ENCODE measurements around the gene PTPRN2.
"Not testable (repeated sequence)": the region's sequence is repeated elsewhere in the genome, so short reads cannot be mapped to it uniquely, and the experiment has no call there.

Gene PTPRN2

GRCh38 chr7:158508802-158509385 lies 78.7 kb downstream of the PTPRN2 start:
- DNase-seq, result no peak

GRCh38 chr7:158508321-158508720 lies 79.3 kb downstream of the PTPRN2 start:
- not testable (repeated sequence) for DNase-seq

DNA sequence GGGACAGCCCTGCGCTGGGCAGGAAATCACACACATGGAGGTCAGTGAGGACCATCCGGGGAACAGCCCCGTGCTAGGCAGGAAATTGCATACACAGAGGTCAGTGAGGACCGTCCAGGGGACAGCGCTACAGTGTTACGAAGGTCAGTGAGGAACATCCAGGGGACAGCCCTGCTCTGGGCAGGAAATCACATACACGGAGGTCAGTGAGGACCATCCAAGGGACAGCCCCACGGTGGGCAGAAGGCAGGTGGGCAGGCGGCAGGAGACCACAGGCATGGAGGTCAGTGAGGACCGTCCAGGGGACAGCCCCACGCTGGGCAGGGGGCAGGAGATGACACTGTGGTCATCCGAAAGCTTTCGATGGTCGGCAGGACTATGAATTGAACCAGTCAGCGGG lies 79.7 kb downstream of the PTPRN2 start:
- no peak for DNase-seq

DNA sequence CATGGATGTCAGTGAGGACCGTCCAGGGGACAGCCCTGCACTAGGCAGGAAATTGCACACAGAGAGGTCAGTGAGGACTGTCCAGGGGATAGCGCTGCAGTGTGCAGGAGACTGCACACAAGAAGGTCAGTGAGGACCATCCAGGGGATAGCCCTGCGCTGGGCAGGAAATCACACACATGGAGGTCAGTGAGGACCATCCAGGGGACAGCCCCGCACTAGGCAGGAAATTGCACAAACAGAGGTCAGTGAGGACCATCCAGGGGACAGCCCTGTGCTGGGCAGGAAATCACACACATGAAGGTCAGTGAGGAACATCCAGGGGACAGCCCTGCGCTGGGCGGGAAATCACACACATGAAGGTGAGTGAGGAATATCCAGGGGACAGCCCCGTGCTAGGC lies 80.4 kb downstream of the PTPRN2 start:
- DNase-seq, result not testable (repeated sequence)

DNA sequence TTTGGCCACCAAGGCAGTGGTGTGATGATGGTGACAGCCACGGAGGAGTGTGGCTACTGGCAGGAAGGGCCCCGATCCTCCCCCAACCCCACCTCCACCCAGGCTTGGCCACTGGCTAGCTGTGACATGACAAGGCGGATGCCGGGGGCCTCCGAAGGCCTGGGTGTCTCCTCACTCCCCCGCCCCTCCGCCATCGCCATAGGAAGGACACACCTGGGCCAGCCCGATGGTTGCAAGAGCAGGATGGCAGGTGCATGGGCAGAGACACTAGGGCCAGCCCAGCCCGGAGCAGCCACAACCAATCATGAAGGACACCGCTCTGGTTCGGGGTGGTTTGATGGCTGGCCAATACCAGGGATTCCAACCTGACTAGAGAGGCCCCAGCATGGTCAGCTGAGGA lies 81.0 kb downstream of the PTPRN2 start:
- no peak for DNase-seq

GRCh38 chr7:158505683-158506082 lies 81.9 kb downstream of the PTPRN2 start:
- DNase-seq, result no peak

DNA sequence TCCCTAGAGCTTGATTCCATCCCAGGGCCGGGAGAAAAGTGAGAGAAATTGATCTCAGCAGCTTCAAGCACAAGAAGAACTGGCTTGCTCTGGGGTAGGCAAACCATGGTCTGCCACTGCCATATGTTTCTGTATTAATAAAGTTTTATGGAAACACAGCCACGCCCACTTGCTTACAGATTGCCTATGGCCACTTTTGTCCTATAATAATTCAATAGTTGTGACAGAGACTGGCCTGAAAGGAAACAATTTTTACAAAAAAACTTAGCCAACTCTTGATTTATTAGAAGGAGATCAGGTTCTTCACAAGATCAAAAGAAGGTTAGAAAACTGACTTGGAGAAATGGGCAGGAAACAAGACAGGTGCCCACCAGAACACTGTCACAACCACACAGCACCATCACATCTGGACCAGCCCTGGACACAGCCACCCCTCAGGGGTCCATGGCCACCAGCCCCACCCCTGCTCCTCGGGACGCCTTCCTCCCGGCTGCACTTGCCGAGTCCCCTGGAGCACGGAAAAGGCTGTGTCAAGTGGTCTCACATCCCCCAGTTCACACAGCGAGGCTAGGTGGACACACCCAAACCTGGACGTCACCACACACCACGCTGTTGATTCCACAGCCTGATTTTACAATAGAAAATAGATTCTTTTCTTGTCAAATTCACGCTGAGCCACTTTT lies 85.4 kb downstream of the PTPRN2 start:
- DNase-seq, result no peak

GRCh38 chr7:158501393-158502067 lies 86.1 kb downstream of the PTPRN2 start:
- DNase-seq, result no peak

DNA sequence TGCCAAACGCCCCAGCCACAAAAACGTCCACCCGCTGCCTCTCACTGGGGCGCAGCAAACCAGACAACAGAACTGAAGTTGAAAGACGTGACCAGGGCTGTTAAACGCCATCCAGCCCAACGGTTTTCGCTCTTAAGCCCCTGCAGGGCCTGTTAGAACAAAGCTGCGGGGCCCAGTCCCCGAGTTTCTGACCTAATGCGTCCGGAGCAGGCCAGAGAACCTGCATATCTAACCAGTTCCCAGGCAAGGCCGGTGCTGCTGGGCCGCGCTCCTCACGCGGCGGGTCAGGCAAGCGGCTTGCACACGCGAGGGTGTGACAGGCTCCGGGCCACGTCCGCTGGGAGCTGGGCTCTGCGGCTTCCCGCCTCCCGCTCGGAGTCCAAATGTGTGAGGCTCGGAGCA lies 87.0 kb downstream of the PTPRN2 start:
- no peak for DNase-seq

- DNase-seq, result no peak
Observed at GRCh38 chr7:158499082-158499455, 88.6 kb downstream of the PTPRN2 start.

- no peak for DNase-seq
Observed at GRCh38 chr7:158498443-158499081, 89.1 kb downstream of the PTPRN2 start.

DNA sequence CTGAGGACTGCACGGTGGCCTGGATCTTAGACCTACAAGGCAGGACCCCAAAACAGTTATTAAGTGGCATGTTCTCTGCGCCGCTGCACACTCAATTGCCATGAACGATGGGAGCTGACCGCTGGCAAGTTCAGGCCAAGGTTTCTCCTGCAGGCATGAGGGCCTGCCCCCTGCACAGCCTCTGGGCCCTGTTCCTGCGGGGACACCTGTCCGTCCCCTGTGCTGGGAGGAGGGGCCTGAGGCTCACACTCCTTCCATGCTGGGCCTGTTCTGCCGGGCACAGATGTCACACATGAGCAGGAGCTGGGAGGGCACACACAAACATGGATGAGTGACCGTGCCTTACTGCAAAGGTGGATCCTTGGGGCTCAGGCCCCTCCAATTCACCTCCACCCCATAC lies 90.0 kb downstream of the PTPRN2 start:
- no peak for DNase-seq

- DNase-seq, result peak; percentile 32
Observed at GRCh38 chr7:158495786-158496185, 91.8 kb downstream of the PTPRN2 start.

DNA sequence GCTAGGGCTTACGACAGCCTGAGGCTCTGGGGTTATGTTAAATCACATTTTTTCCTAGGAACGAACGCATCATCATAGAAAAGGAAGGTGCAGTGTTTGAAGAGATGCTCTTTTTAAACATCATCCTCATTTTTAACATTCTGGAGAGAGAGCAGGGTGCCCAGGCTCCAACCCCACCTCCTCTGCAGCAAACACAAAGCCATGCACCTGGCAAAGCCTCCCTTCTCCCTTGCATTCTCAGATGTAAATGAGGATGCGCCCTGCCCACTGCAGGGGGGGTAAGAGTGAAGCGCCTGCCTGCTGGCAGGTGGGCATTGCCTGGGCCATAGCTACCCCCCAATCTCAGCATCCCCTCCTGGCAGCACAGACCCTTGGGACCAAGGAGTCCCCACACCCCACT lies 92.4 kb downstream of the PTPRN2 start:
- DNase-seq, result peak; percentile 32

- no peak for DNase-seq
Observed at GRCh38 chr7:158494643-158495042, 93.0 kb downstream of the PTPRN2 start.

DNA sequence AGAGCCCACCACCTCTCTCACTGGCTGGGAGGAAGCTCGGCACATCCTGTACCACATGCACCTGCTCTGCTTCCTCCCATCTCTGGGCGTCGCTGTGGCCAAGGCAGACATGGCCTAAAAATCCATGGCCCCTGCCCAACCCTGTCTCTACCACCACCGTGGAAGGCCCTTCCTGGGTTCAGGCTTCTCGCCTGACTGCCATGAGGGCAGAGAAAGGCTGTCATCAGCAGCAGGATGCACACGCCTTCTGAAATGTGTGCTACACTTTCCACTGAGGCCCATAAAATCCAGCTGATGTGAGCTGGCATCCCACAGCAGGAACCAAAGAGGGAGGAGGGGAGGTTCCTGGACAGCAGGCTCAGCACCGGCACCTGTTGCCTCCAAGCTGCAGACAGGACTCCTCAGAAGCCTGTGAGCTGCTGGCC lies 93.4 kb downstream of the PTPRN2 start:
- no peak for DNase-seq

- DNase-seq, result no peak
Observed at GRCh38 chr7:158492367-158492764, 95.3 kb downstream of the PTPRN2 start.

DNA sequence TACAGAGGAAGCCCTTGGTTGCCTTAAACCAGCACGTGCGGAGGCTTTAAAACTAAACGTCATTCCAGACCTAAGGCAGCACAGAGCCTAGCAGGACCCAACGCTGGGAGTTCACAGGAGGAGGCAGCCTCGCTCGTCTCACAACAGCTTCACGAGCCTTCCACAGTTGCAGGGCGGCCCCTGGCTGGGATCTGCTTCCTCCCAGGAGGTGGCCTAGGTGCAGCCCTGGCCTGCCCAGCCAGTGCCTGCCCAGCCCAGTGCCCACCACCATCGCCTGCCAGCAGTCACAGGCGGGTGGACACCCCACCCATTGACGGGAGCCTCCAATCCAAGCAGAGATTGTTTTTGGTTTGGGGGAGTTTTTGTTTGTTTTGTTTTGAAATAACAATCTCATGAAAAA lies 96.5 kb downstream of the PTPRN2 start:
- no peak for DNase-seq

- no peak for DNase-seq
Observed at GRCh38 chr7:158490171-158490782, 97.3 kb downstream of the PTPRN2 start.

DNA sequence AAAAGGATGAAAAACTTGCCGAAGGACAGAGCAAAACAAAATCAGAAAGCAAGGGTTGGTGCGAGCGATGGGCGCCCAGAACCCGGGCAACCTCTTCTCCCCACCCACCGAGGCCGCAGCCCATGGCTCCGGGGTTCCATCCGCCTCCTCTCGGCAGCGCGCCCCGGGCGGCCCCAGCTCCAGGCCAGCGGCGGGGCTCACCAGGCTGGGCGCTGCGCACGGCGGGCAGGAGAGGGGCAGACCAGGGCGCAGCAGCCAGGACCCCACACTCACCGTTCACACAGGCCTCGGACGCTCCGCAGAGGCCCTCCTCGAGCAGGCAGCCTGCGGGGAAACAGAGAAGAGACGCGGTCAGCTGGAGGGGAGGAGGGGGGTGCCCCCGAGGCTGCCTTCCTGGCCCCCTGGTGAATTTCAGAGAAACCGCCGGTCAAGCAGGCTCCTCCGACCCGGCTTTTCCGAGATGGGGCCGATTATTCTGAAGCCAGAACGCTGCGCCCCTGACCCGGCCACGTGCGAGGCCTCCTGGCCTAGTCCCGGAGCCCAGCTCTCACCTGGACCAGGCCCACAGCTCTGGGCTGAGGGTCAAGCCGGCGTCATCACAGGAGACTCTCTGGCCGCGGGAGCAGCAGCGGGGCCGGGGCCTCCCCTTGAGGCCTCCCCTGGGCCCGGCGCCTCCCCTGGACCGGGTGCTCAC lies 98.0 kb downstream of the PTPRN2 start:
- no peak for DNase-seq

DNA sequence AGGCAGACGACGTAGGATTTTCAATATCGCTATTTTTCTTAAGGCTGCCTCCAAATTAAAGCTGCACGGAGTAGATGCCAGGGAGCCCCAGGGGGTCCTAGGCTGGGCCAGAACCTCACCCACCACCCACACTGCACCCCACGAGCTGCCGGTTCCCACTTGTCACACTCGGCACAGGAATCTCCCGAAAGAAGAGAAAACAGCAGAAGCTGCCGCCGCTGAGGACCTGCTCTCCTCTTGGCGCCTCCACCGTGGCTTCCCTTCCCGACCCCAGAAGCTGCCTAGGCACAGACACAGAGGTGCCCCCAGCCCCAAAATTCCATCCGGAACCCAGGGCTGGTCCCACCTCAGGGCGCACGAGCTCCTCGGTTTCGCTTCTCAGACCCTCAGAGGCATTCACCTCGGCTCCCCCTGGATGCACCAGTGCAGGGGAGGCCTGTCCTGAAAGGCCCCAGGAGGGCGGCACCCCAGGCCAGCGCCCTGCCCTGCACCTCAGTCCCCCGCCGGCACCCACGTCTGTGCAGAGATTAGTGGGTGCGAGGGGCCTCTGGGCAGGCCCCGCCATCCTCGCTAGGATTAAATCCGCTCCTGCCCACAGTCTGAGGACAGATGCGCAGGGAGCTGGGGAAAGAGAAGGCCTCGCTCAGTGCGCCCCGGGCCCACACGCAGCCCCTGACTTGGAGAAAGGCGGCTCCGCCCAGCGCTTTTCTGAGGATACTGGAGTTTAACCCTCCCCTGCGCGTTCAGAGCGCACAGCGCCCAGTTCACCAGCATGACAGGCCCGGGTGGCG lies 99.2 kb downstream of the PTPRN2 start:
- DNase-seq, result no peak

- DNase-seq, result no peak
Observed at GRCh38 chr7:158487631-158488151, 99.9 kb downstream of the PTPRN2 start.
